ENCODE data around the gene DNAJB8.

Gene DNAJB8

GRCh38 chr3:128499724-128500275 is 33.1 kb upstream of the DNAJB8 start:
- ChIA-PET POLR2A (no interaction called here), CTCF (interaction anchor here (0.6 to 5.3 kb wide), 12 partner anchors 9 to 404 kb away, joined by 3 to 64 read pairs (median 4); no protein-coding TSS in a partner anchor)
- no peak overlapping the region for H3K4me3 ChIP-seq (ENCODE audit: low read depth, low read length)
- DNase-seq (ENCODE audit: low read depth, low spot score): no peak
- no peak for TF ChIP-seq CTCF (IDR thresholded peaks at IDR 0.05; ENCODE audit: insufficient read depth, low read length, missing control alignments)

GRCh38 chr3:128498901-128499530 is 32.3 kb upstream of the DNAJB8 start:
- DNase-seq (ENCODE audit: low read depth, low spot score): no peak
- H3K4me3 ChIP-seq (ENCODE audit: low read depth, low read length): no peak overlapping the region
- ChIA-PET CTCF (interaction anchor here (0.6 to 5.3 kb wide), 19 partner anchors 8 to 404 kb away, joined by 3 to 64 read pairs (median 4); no protein-coding TSS in a partner anchor), POLR2A (no interaction called here)
- no peak for TF ChIP-seq CTCF (IDR thresholded peaks at IDR 0.05; ENCODE audit: insufficient read depth, low read length, missing control alignments)

GRCh38 chr3:128498127-128498626 is 31.5 kb upstream of the DNAJB8 start:
- TF ChIP-seq CTCF (IDR thresholded peaks at IDR 0.05; ENCODE audit: insufficient read depth, low read length, missing control alignments): no peak
- peak overlapping the region; percentile 57 for H3K4me3 ChIP-seq (ENCODE audit: low read depth, low read length)

GRCh38 chr3:128497305-128498126 is 30.8 kb upstream of the DNAJB8 start:
- peak overlapping the region; percentile 57 for H3K4me3 ChIP-seq (ENCODE audit: low read depth, low read length)
- no peak for DNase-seq (ENCODE audit: low read depth, low spot score)
- CTCF ChIA-PET: interaction anchor here (0.6 to 5.3 kb wide), 37 partner anchors 8 to 423 kb away, joined by 3 to 64 read pairs (median 4); no protein-coding TSS in a partner anchor
- POLR2A ChIA-PET: interaction anchor here (0.6 to 1.4 kb wide), 2 partner anchors 10 to 67 kb away, joined by 4 read pairs; no protein-coding TSS in a partner anchor
- peak; percentile 79 for TF ChIP-seq CTCF (IDR thresholded peaks at IDR 0.05; ENCODE audit: insufficient read depth, low read length, missing control alignments)

More at GRCh38 chr3:128498127-128498626, 31.5 kb upstream of the DNAJB8 start:
- ChIA-PET CTCF (interaction anchor here (0.8 to 5.3 kb wide), 29 partner anchors 8 to 405 kb away, joined by 3 to 64 read pairs (median 4); no protein-coding TSS in a partner anchor), POLR2A (interaction anchor here (1.4 kb wide), 1 partner anchor 10 kb away, joined by 4 read pairs; no protein-coding TSS in a partner anchor)
- DNase-seq (ENCODE audit: low read depth, low spot score): no peak

- no peak for DNase-seq (ENCODE audit: low read depth, low spot score)
- CTCF ChIA-PET: interaction anchor here (0.6 to 5.3 kb wide), 27 partner anchors 10 to 423 kb away, joined by 3 to 64 read pairs (median 4); no protein-coding TSS in a partner anchor
- no peak for TF ChIP-seq CTCF (IDR thresholded peaks at IDR 0.05; ENCODE audit: insufficient read depth, low read length, missing control alignments)
- POLR2A ChIA-PET: interaction anchor here (0.6 to 1.4 kb wide), 2 partner anchors 9 to 66 kb away, joined by 4 read pairs; no protein-coding TSS in a partner anchor
- peak overlapping the region; percentile 57; the same call in 1 of the 2 replicates for H3K4me3 ChIP-seq (ENCODE audit: low read depth, low read length)
These were observed 30.1 kb upstream of the DNAJB8 start for GRCh38 chr3:128496602-128497304.

Measured in AG04449 (cell line).